ENCODE measurements around the gene NPIPB12.
"Not testable (repeated sequence)": the region's sequence is repeated elsewhere in the genome, so short reads cannot be mapped to it uniquely, and the experiment has no call there.

Gene NPIPB12

GRCh38 chr16:29506308-29506707, at the start of gene NPIPB12:
TSS of gene NPIPB12 (minus strand) at chr16:29506408.
- DNase-seq: not testable (repeated sequence)

DNA sequence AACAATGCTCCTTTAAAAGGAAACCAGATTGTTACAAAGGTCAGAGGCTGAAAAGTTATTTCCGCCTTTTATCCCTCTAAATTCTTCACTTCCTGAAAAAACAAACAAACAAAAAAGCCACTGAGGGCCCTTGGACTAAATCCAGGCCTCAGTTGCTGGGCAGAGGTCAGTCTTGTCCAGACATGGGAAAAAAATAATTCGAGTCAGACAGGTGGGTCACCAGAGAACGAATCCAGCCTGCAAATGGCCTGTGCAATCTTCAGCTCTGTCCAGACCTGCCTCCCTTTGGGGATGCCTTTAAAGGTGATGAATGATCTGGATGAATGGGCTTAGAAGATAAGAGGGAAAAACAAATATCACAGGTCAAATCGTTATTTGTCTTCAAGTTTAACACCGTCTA, 15.3 kb upstream of the NPIPB12 start:
- not testable (repeated sequence) for DNase-seq

DNA sequence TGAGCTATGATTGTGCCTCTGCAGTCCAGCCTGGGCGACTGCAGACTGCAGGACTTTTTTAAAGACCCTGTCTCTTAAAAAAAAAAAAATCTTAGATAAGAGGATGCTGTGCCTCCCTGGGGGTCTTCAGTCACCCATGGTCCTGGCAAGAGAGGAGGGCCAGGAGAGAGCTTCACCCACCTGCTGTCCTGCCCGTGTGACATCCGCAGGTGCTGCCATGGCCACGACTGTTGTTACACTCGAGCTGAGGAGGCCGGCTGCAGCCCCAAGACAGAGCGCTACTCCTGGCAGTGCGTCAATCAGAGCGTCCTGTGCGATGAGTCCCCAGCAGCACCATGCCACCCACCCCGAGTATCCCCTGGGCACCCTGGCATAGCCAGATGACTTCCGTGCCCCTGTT, 23.9 kb downstream of the NPIPB12 start:
- not testable (repeated sequence) for DNase-seq

GRCh38 chr16:29472065-29472464, 34.1 kb downstream of the NPIPB12 start:
- not testable (repeated sequence) for DNase-seq

- DNase-seq: not testable (repeated sequence)
Observed at GRCh38 chr16:29469660-29470059, 36.5 kb downstream of the NPIPB12 start.

DNA sequence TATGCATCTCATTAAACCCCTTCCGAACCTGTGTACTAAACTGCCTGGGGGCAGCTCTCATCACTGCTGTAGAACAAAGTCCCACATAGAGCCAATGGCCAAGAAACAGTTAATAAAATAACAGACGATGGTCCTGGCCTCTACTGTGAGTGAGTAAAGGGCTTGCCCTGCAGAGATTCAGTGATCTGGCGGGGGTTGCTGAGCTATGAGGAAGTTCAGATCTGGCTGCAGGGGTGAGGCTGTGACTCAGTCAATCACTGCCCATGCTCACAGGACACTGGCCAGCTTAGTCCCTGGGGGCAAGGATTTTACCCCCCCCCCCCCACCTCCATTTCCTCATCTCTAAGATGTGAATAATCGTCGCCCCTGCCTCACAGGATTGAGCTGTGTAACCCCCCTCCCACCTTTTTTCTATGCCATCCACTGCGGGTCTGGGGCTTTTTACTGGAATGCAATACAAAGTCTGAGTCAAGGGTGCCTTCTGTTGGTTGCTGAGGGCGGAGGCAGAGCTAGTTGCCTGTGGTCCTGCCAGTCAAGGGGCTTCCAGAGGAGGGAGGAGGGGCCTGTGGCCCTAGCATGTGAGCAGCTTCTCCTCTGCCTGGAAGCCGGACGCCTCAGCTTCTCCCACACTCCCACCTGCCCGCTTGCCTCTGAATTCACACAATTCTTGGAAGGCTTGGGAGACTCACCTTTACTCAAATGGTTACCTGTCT, 38.4 kb downstream of the NPIPB12 start:
- DNase-seq: not testable (repeated sequence)

DNA sequence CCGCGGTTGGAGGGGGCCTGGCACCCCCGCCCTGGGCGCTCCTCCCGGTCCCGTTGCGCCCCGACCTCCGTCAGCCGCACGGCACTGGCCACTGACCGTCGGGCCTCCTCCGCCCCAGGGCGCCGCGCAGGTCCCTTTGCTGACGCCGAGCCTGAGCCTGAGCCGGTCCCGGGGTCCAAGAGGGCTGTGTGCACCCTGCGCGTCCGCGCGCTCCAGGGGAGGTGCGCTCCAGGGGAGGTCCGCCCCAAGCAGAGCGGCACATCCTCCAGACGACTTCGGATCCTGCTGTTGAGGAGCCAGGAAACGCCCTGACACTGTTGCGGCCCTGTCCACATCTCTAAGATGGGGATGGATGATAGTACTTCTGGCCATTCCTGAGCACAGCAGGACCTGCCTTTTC, 39.3 kb downstream of the NPIPB12 start:
- DNase-seq: not testable (repeated sequence)

DNA sequence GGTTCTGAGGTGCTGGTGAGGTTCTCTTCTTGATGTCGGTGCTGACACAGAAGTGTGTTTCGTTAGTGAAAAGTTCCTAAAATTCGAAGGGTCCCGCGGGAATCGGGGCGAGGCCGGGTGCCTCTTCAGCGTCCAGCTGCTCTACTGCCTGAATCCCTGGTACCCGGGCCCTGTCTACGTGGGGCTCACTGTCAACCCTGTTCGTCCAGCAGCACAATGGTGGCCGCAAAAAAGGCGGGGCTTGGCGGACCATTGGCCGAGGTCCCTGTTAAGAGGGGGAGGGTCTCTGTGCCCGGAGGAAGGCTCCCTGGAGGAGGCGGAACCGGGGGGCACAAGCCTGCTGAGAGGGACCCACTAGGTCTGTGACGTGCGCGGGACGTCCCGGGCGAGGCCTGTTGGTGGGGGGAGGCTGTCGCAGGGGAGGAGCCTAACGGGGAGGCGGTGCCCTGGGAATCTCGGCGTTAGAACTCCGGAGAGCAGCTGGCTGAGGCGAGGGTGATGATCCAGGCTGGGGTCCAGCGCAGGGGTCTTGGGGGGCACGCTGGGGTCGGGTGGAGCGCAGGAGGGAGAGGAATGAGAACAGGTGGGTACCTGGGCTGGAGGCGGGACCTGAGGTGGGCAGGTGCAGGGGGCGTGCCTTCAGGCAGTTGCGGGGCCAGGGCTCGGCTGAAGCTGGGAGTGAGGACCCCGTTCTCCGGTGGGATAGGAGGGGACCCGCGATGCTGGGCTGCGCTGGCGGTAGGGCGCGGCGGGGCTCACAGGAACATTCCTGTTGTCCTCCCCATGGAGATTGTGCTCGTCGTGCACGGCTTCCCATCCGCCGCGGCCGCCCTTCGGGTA, 40.0 kb downstream of the NPIPB12 start:
- not testable (repeated sequence) for DNase-seq

- not testable (repeated sequence) for DNase-seq
Observed at GRCh38 chr16:29460647-29461030, 45.6 kb downstream of the NPIPB12 start.

DNA sequence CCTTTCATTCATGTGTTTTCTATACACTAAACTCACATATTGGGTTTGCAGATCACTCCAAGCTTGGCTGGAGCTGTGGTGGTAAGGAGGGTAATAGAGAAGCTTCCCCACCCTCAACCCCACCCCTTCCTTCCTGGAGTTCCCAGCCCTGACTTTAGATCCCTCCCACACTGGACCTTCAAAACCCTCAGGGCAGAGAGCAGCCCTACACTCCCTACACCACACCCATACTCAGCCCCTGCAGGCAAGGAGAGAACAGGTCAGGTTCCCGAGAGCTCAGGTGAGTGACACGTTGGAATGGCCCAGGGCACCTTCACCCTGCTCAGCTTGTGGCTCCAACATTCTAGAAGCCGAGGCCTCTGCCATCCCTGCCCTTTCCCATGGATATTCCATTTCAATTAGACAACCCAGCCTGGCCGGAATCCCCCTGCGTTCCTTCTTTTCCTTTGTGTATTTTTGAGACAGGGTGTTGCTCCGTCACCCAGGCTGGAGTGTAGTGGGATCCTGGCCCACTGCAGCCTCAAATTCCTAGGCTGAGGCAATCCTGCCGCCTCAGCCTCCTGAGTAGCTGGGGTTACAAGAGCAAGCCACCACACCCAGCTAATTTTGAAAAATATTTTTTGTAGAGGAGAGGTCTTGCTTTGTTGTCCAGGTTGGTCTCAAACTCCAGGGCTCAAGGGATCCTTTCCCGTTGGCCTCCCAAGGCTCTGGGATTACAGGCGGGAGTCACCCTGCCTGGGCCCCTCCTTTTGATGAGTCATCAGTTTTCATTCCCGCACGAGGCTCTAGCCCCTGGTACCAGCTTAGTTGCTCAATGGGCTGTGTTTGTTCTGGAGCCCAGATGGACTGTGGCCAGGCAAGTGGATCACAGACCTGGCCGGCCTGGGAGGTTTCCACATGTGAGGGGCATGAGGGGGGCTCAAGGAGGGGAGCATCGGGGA, 46.2 kb downstream of the NPIPB12 start, which contains the start of gene SULT1A4:
Gene SULT1A4, plus strand, starts transcription at position 208 of the 941 bp plus-strand sequence. CDS start 1,473 bp downstream, outside the sequence.
- not testable (repeated sequence) for DNase-seq

GRCh38 chr16:29457660-29458059, 48.5 kb downstream of the NPIPB12 start:
- DNase-seq: not testable (repeated sequence)

GRCh38 chr16:29454828-29455227, 51.4 kb downstream of the NPIPB12 start:
- not testable (repeated sequence) for DNase-seq

DNA sequence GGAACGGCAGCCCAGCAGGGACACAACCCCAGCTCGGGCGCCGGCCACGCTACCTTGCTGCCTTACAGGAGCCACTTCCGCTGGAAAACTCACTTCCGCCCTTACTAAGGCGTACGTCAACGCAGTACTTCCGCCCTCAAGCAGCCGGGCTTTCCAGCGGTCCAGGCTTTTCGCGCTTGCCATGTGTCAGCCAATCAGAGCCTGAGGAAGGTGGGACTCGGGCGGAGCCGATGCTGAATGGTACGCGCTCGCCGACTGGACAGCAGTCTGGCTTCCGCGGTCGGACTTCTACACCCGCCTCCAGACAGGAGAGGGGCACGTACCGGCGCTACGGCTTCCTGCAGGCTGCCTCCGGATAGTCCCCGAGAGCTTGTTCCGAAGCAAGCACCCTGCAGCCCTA, 51.9 kb downstream of the NPIPB12 start, which contains the start of the genes BOLA2 and SLX1B:
Gene BOLA2, minus strand, starts transcription at position 83 of the 400 bp plus-strand sequence. CDS start 98 bp downstream, outside the sequence.
Gene SLX1B, plus strand, starts transcription at position 265 of the 400 bp plus-strand sequence.
- DNase-seq: not testable (repeated sequence)

- DNase-seq: not testable (repeated sequence)
Observed at GRCh38 chr16:29453754-29454153, 52.5 kb downstream of the NPIPB12 start.

Measured in inflammatory macrophage treated with lipopolysaccharide for 4 hours (primary cell).